ENCODE data around the gene SH3RF1.
A peak's percentile ranks its signal among the peaks of the same experiment; 100 is the strongest.
"Not testable (repeated sequence)": the region's sequence is repeated elsewhere in the genome, so short reads cannot be mapped to it uniquely, and the experiment has no call there.

Gene SH3RF1

DNA sequence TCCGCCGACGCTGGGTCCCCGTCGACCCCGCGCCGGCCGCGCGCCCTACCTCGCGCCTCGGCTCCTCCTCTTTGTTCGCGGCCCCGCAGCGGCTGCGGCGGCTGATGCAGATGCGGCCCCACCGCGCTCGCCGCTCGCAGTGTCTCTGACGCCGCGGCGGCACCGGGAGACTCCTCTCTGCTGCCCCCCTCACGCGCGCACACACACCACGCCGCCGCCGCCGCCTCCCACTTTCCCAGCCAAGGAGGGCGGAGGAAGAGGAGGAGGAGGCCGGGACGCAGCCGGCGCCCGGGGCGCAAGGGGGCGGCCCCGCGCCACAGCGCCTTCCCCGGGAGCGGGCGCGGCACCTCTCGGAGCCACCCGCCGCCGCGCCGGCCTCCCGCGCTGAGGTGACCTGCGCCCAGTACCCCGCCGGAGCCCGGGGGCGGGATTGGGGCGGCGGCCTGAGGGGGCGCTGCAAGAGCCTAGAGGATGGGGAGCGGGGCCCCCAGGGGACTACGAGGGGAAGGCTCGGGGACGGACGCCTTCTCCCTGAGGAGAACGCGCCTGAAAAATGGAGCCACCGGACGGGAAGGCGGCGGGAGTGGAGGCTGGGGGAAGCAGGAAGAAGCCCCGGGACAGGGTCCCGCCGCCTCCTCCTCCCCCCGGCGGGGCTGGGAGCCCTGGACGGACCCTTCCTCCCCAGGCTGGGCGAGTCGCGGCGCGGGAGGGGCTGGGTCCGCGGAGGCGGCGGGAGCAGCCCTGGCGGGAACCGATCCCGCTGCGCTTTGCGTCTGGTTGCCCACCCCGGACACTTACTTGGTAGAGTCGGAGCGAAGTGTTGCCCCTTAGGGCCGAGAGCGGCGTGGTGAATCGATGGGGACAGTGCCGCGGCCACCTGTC, at the start of gene SH3RF1:
Gene SH3RF1, minus strand, starts transcription at position 147 of the 882 bp plus-strand sequence. CDS start 1,744 bp downstream, outside the sequence.
- peak; percentile 88 for DNase-seq

DNA sequence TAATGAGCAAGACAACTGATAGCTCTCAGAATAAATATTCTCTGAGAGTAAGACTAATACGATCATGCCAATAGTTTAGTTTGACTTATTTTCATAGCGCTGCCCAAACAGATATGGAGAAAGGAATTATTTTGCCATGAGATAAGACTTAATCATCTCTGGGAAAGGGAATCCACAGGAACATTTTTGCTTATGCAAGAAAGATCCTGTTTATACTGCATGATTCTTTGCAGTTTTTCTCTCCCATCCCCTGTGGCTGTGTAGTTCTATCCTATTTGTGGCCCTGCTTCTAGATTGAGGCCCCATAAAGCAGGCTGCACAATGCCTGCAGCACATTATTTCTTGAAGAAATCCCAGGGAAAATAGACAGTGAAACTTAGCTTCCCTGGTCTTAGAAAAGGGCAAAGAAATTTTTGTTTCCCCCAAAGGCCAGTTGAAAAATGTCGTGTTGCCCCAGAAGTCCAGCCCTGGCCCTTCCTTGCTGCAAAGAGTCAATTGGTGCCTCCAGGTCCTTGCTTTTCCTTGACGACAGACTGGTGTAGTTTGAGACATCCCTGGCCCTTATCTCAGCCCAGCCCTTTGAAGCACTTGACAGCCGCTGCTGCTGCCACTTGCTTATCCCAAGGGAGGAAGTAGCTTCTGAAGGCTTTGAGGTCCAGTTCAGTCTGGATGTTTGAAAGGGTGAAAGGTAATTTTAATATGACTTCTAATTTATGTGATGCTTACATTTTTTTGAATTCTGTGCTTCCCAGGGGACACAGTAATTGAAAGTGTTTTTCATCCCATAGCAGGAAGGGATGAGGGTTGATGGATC, 45.0 kb upstream of the SH3RF1 start:
- DNase-seq = peak; percentile 9

DNA sequence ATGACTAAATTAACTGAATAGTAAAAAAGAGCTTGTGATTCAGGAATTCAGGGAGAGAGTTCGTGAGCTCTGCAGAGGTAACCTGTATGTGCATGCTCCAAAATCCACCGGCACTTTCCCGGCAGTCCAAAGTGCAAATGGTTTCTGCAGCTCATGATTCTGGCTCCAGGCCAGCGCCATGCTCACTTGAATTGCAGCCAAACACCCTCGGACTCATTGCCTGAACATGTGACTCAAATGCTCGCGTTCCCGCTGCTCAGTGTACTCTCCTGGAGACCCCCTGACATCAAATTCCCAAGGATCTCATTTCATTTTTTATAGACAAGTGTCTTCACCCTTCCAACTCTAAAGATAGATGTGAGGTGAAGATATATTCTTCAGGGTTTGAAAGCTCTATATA, 44.1 kb upstream of the SH3RF1 start:
- peak; percentile 68 for DNase-seq

DNA sequence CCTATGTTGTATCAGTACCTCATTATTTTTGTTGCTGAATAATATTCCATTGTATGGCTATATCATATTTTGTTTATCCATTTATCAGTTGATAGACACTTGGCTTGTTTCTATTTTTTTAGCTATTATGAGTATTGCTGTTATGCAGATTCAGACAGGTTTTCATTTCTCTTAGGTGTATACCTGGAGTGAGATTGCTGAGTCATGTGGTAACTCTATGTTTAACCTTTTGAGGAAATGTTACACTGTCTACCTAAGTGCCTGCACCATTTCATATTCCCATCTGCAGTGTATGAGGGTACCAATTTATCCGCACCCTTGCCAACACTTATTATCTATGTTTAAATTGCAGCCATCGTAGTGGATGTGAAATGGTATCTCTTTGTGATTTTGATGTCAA, 43.0 kb upstream of the SH3RF1 start:
- no peak for DNase-seq

DNA sequence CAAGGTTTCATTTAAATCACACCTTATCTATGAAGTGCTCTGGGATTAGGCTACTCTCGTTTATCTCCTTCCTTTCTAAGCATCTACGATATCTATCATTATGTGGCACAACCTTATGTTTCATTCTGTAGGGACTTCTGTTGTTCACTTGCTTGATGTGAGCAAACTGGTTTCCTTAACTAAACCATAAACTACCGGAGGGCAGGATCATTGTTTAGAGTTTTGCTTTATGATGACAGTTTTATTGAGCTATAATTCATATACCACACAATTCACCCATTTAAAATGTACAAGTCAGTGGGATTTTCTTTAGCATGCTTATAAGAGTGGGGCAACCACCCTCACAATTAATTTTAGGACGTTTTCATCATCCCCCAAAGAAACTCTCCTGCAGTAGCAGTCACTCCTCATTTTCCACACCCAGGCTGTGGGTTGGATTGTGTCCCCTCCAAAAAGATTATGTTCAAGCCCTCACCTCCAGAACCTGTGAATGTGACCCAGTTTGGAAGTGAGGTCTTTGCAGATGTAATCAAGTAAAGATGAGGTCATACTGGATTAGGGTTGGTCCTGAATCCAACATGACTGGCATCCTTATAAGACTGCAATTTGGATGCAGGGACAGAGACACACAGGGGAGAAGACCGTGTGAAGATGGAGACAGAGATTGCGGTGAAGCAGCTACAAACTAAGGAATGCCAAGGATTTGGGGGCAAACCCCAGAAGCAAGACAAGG, 42.1 kb upstream of the SH3RF1 start:
- no peak for DNase-seq

DNA sequence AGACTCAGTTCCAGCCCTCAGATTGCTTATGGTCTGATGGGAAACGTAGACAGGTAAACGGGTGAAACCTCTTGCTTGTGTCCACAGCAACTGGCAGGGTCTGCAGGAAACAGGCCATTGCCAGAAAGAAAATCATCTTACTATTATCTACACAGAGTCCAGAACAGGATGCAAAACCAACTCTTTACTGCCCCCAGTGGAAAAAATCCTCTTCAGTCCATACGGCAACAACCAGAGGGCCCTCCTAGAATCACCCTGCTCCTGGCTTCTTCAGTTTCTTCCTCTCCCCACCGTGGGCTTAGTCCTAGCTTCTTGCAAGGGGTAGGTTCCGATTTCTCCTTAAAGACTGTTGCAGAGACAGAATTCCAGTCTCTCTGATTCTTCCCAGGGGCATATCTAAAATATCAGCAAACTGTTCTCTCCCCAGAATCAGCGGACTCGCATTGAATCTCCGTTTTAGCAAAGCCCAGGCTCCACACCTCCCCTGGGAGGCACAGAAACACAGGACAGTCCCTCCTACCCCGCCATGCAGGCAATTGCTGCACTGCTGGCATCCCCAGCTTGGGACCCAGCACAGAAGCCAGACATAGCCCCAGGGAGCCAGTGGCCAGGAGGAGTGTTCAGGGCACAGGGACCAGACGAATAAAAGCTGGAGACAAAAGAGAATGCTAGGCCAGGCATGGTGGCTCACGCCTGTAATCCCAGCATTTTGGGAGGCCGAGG, 41.0 kb upstream of the SH3RF1 start:
- DNase-seq = peak; percentile 80

DNA sequence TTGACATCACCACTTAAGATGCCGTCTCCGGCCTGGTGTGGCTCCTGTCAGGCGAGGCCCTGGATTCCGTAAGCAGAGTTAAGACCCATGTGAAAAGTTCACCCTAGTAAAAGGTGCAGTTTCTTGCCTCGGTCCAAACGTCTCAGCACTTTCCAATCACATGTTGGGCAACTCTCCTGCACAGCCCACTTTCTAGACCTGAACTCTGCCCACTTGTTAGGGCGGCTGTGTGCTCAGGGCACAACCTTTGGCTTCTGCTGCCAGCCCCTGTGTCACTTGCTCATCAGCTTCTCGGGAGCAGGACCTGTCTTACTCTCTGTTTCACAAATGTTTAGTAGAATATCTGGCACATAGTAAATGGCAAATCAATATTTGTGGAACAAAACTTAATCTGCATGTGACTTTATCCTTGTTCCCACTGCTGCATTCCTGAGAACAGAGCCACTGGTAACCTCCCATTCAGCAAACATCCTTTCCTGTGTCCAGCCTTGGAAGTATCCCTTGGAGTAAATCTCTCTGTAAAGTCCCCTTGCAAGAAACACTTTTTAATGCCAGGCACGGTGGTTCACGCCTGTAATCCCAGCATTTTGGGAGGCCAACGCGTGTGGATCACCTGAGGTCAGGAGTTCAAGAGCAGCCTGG, 38.7 kb upstream of the SH3RF1 start:
- no peak for DNase-seq

DNA sequence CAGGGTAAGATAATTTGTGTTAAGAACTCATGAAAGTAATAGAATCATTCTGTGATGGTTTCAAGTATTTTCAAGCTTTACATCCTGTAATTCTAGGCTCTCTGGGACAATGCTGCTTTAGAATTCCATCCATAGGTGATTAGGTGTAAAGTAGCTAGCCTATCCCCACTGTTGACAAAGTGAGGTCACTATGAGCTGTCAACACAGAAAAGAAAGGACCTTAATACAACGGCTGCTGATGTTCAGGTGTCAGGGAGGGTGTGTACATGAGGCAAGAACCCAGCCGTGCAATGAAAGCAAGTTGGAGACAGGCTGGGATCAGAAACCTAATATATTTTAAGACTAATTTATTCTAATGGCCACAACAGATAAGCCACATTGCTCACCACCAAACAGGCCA, 36.8 kb upstream of the SH3RF1 start:
- DNase-seq = no peak

DNA sequence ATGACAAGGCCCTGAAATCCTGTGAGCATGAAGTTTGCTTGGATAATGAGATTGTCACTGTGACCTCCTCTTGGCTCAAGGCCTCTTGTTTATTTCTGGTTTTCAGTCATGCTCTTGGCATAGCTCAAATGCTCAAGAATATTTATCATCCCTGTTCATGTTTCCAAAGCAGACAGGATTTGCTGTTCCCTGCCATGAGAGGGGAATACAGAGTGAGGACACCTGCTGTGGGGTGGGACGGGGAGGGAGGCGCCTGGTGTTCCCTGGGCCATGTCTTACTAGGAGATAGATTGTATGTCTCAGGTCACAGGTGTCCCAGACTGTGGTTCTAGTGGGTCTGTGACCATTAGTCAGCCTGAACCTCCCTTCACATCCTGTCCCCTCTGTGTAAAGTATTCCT, 34.9 kb upstream of the SH3RF1 start:
- no peak for DNase-seq

DNA sequence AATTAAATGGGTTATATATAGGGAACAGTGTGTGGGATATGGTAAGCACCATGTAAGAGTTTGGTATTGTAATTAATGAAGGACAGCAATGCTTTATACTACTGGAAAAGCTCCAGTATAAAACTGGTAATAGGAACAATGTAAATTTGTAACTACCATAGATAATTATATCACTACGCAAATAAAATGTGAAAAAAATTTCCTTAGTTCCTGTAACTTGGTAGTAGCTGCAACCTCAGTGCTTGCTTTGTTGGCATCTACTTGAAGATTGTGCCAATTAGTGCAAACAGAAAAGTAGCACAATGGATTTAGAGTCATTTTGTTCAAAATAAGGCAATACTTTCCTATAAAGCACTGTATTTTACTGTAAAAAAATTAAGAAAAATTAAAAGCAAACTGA, 34.4 kb upstream of the SH3RF1 start:
- DNase-seq = no peak

DNA sequence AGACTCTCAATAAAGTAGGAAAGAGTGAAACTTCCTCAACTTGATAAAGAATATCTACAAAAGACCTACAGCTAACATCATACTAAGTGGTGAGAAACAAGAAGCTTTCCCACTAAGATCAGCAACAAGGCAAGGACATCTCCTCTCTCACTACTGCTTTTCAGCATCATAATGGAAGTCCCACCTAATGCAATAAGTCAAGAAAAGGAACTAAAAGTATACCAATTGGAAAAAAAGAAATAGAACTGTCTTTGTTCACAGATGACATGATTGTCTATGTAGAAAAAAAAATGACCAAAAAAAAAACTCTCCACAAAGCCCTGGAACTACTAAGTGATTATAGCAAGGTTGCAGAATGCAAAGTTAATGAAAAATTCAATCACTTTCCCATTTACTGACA, 25.1 kb upstream of the SH3RF1 start:
- no peak for DNase-seq

DNA sequence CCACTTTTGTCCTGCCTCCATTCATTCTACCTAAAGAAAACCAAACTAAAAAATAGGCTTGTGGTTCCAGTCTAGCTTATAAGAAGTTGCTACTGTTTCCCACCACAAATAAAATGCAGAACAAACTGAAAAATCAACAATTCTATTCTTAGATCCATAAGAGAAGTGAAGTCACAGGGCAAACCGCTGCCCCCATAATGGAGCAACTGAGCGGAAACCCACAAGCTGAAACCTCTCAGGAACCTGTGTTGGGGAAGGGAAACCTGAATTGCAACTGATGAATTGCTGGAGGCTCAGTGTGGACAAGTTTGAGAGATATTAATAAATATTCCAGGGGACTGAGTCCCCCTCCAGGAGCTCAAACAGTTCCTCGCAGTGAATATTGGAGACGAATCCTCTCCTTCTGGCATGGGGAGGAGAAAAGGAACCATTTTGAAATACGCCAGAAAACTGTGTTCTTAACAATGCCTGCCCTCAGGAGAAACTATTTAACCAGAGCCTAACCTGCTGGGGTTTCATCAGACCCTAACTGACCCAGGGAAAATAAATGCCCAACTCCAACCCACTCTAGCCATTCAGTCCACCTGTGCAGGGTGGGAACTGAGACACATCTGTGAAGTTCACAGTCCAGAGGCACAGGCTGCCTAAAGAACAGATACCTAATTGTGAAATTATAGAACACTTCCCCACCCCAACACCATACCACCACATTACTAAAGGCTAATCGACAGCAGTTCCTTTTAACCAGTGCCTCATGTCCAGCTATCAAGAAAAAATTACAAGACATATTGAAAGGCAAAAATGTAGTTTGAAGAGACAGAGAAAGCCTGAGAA, 22.8 kb upstream of the SH3RF1 start:
- DNase-seq = no peak

DNA sequence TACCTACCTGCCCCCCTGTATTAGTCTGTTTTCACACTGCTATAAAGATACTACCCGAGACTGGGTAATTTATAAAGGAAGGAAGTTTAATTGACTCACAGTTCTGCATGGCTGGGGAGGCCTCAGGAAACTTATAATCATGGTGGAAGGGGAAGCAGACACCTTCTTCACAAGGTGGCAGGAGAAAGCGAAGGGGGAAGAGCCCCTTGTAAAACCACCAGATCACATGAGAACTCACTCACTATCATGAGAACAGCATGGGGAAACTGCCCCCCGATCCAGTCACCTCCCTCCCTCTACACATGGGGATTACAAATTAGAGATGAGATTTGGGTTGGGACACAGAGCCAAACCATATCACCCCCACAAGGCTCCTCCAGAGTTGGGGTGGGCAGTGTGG, 17.2 kb upstream of the SH3RF1 start:
- DNase-seq = not testable (repeated sequence)

DNA sequence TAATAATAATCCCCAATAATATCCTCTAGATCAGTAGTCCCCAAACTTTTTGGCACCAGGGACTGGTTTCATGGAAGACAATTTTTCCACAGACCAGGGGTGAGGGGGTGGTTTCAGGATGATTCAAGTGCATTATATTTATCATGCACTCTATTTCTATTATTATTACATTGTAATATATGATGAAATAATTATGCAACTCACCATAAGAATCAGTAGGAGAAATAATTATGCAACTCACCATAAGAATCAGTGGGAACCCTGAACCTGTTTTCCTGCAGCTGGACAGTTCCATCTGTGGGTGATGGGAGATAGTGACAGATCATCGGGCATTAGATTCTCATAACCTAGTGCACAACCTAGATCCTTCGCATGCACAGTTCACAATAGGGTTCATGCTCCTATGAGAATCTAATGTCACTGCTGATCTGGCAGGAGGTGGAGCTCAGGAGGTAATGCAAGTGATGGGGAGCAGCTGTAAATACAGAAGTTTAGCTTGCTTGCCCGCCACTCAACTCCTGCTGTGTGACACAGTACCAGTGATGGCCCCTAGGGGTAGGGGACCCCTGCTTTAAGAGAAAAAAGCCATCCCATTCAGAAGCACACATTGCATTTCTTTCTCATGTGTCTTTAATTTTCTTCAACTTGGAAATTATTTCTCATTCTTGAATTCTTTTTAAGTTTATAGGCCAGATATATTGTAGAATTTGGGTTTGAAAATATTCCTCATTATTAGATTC, 16.0 kb upstream of the SH3RF1 start:
- DNase-seq = peak; percentile 13

DNA sequence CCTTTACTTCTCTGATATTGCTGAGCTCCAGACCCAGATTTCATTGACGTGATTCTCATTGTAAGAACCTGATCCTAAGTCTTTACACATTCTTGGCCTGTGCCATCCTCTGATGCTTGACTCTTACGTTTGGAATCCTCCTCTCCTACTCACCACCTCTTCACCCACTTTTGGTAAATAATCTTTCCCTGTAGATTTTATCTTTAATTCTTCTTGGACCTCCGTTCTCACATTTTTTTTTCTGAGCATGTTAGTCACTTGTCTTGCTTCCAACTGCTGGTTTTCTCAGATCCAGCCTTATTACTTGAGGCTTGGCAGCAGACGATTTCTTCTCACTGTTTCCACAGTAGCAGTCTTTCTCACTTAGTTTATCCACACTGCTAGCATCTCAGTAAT, 12.4 kb upstream of the SH3RF1 start:
- DNase-seq = no peak

DNA sequence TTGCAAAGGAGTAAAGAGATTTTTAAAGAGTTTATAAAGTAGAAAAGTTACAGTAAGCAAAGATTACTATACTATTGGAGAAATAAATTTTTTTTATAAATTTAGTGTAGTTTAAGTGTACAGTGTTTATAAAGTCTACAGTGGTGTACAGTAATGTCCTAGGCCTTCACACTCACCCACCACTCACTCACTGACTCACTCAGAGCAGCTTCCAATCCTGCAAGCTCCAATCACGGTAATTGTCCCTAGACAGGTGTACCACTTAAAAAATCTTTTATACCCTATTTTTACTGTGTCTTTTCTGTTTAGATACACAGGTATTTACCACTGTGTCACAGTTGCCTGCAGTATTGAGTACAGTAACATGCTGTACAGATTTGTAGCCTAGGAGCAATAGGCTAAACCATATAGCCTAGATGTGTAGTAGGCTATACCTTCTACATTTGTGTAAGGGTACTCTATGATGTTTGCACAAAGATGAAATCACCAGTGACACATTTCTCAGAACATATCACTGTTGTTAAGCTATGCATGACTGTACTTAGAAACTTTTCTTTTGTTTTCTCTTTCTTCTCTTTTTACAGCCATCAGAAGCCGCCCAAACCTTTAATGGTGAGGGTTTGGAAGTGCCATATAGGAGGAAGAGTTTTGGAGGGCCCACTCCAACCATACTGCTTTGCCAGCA, 11.8 kb upstream of the SH3RF1 start:
- DNase-seq = no peak

DNA sequence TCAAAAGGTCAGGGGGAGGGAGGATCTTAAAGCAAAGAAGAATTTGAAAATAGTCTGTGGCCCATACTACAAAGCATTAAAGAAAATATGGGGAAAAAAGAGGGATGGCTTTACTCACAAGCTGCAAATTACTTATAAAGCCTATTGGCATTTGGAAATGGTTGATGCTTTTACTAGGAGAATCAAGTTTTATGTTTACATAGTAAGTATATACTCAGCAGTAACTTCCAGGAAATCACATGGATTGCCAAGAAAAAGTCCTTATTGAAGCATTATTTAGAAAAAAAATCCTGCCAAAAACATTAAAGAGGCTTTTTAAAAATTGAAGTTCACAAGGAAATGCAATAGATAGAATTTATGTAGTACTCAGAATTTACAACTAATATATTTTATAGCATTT, 8.4 kb upstream of the SH3RF1 start:
- DNase-seq = no peak

DNA sequence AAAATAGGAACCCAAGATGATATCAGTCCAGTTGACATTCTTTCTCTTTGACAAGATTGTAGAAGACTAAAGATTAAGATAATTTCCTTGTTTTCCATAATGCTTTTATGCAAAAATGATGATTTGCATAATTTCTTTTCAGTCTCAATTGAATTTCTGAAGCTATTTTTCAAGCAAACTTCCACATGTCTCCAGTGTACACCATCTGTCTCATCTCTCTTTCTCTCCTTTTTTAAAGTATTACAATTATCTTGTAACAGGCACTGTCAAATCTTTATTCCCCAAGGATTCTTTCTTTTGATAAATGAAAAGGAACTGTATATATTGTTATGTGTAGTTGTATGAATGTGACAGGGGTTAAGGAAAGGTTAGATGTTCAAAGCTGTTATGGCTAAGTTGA, 7.9 kb upstream of the SH3RF1 start:
- DNase-seq = no peak

DNA sequence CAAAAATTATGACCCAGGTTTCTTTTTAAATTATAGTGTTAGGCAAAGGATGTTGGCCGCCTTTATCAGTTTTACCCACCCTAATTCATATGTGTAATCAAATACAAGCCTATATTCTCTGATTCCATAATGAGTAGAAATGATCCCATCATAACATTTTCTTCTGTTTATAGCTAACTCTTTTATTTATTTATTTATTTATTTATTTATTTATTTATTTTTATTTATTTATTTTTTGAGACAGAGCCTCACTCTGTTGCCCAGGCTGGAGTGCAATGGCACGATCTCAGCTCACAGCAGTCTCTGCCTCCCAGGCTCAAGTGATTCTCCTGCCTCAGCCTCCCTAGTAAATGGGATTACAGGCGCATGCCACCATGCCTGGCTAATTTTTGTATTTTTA, 7.1 kb upstream of the SH3RF1 start:
- not testable (repeated sequence) for DNase-seq

DNA sequence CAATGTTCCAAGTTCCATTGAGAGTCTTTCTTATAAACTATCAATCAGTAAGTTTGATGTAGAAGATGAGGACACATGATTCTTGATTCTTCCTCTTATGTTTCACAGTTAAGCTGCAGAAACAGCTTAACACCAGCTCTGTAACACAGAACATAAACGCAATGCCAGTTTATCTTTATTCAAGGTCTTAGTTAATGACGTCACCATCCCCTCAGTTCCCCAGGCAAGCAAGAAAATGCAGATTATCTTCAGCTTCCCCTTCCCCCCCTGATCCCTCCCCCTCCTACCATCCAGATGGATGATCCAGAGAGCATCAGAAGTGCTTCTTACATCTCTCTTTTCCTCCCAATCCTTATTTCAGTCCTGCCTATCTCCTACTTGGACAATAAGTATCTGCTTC, 4.4 kb upstream of the SH3RF1 start:
- peak; percentile 63 for DNase-seq
